ENCODE data around the gene LCN9. TPM values are rescaled to one million over a fixed set of nuclear protein-coding genes. Genes with fewer than 3 reads are reported as not detected.
"Not testable (repeated sequence)": the region's sequence is repeated elsewhere in the genome, so short reads cannot be mapped to it uniquely, and the experiment has no call there.

The LCN9 gene
- total and polyA plus RNA-seq, 4 donors = not detected

DNA sequence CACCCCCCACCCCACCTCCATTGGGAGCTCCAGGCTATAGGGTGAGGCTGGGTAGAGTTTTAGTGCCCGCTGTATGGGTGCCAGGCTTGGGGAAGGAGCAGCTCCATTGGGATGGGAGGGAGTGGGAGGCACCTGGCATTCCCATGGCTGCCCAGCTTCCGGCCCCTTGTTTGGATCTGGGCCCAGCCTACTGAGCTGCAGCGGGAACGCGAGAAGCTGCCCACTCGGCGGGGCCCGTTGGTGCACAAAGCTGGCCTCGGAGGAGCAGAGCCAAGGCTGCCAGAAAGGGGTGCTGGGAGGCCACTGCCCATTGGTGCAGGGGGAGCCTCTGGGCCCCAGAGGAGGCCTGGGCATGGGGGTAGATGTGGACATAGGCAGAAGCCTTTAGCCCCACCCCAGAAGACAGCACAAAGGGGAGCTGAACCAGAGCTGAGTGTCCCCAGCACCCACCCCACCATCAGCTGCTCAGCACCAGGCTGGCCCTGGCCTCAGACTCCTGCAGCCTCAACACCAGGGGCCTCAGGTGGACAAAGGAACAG is 4.4 kb downstream of the LCN9 start:
- DNase-seq (ENCODE audit: low spot score) = no peak
- Histone ChIP-seq H3K27me3 (ENCODE audit: control insufficient read depth in 4 of 4, insufficient read depth in 4 of 4, low read length in 3 of 4) (peaks cover 0 to 2% (median 0%) of the 10 kb centered on the region in 4 donors), H3K4me3 (ENCODE audit: low read depth in 1 of 3, low read length in 3 of 3) (no peak overlapping the region), H3K9me3 (ENCODE audit: control insufficient read depth in 4 of 4, low read length in 3 of 4) (no peaks in the 10 kb centered on the region), H3K4me1 (ENCODE audit: control insufficient read depth in 4 of 4, insufficient read depth in 4 of 4, low read length in 3 of 4) (no peaks in the 10 kb centered on the region), H3K27ac (ENCODE audit: low read depth in 1 of 2, low read length in 2 of 2) (no peak overlapping the region), H3K36me3 (ENCODE audit: control insufficient read depth in 4 of 4, insufficient read depth in 3 of 4, low read depth in 1 of 4, low read length in 3 of 4) (no peaks in the 10 kb centered on the region), H3K9ac (ENCODE audit: low read depth in 1 of 2, low read length in 2 of 2) (no peak overlapping the region)
- WGBS = 86% methylated on average over 9 of the region's 9 CpGs
- TF ChIP-seq JUND (IDR thresholded peaks at IDR 0.05) = no peak
- TF ChIP-seq, protein P1, sequence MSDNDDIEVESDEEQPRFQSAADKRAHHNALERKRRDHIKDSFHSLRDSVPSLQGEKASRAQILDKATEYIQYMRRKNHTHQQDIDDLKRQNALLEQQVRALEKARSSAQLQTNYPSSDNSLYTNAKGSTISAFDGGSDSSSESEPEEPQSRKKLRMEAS (IDR thresholded peaks at IDR 0.05) = no peak
- TF ChIP-seq, protein P2, sequence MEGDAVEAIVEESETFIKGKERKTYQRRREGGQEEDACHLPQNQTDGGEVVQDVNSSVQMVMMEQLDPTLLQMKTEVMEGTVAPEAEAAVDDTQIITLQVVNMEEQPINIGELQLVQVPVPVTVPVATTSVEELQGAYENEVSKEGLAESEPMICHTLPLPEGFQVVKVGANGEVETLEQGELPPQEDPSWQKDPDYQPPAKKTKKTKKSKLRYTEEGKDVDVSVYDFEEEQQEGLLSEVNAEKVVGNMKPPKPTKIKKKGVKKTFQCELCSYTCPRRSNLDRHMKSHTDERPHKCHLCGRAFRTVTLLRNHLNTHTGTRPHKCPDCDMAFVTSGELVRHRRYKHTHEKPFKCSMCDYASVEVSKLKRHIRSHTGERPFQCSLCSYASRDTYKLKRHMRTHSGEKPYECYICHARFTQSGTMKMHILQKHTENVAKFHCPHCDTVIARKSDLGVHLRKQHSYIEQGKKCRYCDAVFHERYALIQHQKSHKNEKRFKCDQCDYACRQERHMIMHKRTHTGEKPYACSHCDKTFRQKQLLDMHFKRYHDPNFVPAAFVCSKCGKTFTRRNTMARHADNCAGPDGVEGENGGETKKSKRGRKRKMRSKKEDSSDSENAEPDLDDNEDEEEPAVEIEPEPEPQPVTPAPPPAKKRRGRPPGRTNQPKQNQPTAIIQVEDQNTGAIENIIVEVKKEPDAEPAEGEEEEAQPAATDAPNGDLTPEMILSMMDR (IDR thresholded peaks at IDR 0.05; ENCODE audit: low read depth, low read length, missing input control) = no peak
- TF ChIP-seq HNF4G (IDR thresholded peaks at IDR 0.05) = no peak
- TF ChIP-seq YY1 (IDR thresholded peaks at IDR 0.05) = no peak
- TF ChIP-seq, protein P3, sequence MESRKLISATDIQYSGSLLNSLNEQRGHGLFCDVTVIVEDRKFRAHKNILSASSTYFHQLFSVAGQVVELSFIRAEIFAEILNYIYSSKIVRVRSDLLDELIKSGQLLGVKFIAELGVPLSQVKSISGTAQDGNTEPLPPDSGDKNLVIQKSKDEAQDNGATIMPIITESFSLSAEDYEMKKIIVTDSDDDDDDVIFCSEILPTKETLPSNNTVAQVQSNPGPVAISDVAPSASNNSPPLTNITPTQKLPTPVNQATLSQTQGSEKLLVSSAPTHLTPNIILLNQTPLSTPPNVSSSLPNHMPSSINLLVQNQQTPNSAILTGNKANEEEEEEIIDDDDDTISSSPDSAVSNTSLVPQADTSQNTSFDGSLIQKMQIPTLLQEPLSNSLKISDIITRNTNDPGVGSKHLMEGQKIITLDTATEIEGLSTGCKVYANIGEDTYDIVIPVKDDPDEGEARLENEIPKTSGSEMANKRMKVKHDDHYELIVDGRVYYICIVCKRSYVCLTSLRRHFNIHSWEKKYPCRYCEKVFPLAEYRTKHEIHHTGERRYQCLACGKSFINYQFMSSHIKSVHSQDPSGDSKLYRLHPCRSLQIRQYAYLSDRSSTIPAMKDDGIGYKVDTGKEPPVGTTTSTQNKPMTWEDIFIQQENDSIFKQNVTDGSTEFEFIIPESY (IDR thresholded peaks at IDR 0.05) = no peak
- no peak for TF ChIP-seq EGR1 (IDR thresholded peaks at IDR 0.05; ENCODE audit: low read depth in 2 of 2)
- no peak for TF ChIP-seq HNF4A (conservative IDR thresholded peaks at IDR 0.05)
- no peak for TF ChIP-seq TAF1 (conservative IDR thresholded peaks at IDR 0.05)
- TF ChIP-seq, protein P4, sequence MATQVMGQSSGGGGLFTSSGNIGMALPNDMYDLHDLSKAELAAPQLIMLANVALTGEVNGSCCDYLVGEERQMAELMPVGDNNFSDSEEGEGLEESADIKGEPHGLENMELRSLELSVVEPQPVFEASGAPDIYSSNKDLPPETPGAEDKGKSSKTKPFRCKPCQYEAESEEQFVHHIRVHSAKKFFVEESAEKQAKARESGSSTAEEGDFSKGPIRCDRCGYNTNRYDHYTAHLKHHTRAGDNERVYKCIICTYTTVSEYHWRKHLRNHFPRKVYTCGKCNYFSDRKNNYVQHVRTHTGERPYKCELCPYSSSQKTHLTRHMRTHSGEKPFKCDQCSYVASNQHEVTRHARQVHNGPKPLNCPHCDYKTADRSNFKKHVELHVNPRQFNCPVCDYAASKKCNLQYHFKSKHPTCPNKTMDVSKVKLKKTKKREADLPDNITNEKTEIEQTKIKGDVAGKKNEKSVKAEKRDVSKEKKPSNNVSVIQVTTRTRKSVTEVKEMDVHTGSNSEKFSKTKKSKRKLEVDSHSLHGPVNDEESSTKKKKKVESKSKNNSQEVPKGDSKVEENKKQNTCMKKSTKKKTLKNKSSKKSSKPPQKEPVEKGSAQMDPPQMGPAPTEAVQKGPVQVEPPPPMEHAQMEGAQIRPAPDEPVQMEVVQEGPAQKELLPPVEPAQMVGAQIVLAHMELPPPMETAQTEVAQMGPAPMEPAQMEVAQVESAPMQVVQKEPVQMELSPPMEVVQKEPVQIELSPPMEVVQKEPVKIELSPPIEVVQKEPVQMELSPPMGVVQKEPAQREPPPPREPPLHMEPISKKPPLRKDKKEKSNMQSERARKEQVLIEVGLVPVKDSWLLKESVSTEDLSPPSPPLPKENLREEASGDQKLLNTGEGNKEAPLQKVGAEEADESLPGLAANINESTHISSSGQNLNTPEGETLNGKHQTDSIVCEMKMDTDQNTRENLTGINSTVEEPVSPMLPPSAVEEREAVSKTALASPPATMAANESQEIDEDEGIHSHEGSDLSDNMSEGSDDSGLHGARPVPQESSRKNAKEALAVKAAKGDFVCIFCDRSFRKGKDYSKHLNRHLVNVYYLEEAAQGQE (IDR thresholded peaks at IDR 0.05) = no peak
- TF ChIP-seq RXRA (IDR thresholded peaks at IDR 0.05) = no peak
- no peak for TF ChIP-seq RAD21 (IDR thresholded peaks at IDR 0.05)
- TF ChIP-seq FOXA2 (IDR thresholded peaks at IDR 0.05) = no peak
- TF ChIP-seq NR2F2 (IDR thresholded peaks at IDR 0.05) = no peak
- no peak for TF ChIP-seq FOXA1 (IDR thresholded peaks at IDR 0.05)
- TF ChIP-seq GABPA (IDR thresholded peaks at IDR 0.05 in 1 of 2, conservative IDR thresholded peaks at IDR 0.05 in 1 of 2) = no peak
- TF ChIP-seq, protein P5, sequence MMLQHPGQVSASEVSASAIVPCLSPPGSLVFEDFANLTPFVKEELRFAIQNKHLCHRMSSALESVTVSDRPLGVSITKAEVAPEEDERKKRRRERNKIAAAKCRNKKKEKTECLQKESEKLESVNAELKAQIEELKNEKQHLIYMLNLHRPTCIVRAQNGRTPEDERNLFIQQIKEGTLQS (IDR thresholded peaks at IDR 0.05) = no peak
- no peak for TF ChIP-seq SP1 (IDR thresholded peaks at IDR 0.05)

DNA sequence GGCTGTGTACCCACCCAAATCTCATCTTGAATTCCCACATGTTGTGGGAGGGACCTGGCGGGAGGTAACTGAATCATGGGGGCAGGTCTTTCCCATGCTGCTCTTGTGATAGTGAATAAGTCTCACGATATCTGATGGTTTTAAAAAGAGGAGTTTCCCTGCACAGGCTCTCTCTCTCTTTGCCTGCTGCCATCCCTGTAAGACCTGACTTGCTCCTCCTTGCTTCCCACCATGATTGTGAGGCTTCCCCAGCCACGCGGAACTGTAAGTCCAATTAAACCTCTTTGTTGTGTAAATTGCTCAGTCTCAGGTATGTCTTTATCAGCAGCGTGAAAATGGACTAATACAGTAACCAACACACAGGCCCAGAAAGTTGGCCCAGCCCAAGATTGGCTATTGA is 5.9 kb downstream of the LCN9 start:
- not testable (repeated sequence) for H3K4me3 ChIP-seq (ENCODE audit: low read depth in 1 of 3, low read length in 3 of 3); H3K4me1 ChIP-seq (ENCODE audit: control insufficient read depth in 4 of 4, insufficient read depth in 4 of 4, low read length in 3 of 4); DNase-seq (ENCODE audit: low spot score); H3K27ac ChIP-seq (ENCODE audit: low read depth in 1 of 2, low read length in 2 of 2); H3K9me3 ChIP-seq (ENCODE audit: control insufficient read depth in 4 of 4, low read length in 3 of 4); H3K9ac ChIP-seq (ENCODE audit: low read depth in 1 of 2, low read length in 2 of 2); H3K27me3 ChIP-seq (ENCODE audit: control insufficient read depth in 4 of 4, insufficient read depth in 4 of 4, low read length in 3 of 4); H3K36me3 ChIP-seq (ENCODE audit: control insufficient read depth in 4 of 4, insufficient read depth in 3 of 4, low read depth in 1 of 4, low read length in 3 of 4)
- 84% methylated on average over 5 of the region's 5 CpGs for WGBS

Measured in liver (tissue), 9 donors.